ENCODE measurements around the gene CITED4.

GRCh38 chr1:40845895-40846294 lies 16.3 kb downstream of the CITED4 start:
- TF ChIP-seq FOXM1 (IDR thresholded peaks at IDR 0.05; ENCODE audit: borderline replicate concordance, low read depth) (no peak), TEAD4 (IDR thresholded peaks at IDR 0.05) (no peak), TAF1 (IDR thresholded peaks at IDR 0.05; ENCODE audit: low read depth) (no peak), EP300 (IDR thresholded peaks at IDR 0.05; ENCODE audit: borderline replicate concordance) (no peak), CEBPB (IDR thresholded peaks at IDR 0.05) (no peak), YY1 (IDR thresholded peaks at IDR 0.05; ENCODE audit: low read depth) (no peak), CREB1 (IDR thresholded peaks at IDR 0.05; ENCODE audit: low read depth) (no peak), REST (IDR thresholded peaks at IDR 0.05; ENCODE audit: low read depth) (no peak), ZBTB7A (IDR thresholded peaks at IDR 0.05; ENCODE audit: low read depth) (no peak), TCF12 (IDR thresholded peaks at IDR 0.05; ENCODE audit: low read depth) (no peak), USF1 (IDR thresholded peaks at IDR 0.05) (no peak), NFIC (IDR thresholded peaks at IDR 0.05) (no peak), RAD21 (IDR thresholded peaks at IDR 0.05; ENCODE audit: low read depth) (no peak)

All from Ishikawa (cell line).